ENCODE measurements around the gene ADK. TPM values are rescaled to one million over a fixed set of nuclear protein-coding genes. Genes with fewer than 3 reads are reported as not detected.

ADK gene
- total and polyA plus RNA-seq, 2 of the 13 experiments (the other 11 are each of a cell fraction or from before 2014, with no cell fraction given), result 48.6 to 79.1 TPM

- no peaks in the 10 kb centered on the region for H3K79me2 ChIP-seq (ENCODE audit: insufficient read depth, low read length)
- intact Hi-C loops (cut with micrococcal nuclease; ENCODE audit: unreplicated experiment) (no loop called here), in situ Hi-C loops (cut with HindIII; ENCODE audit: extremely low pct_ligation_motif_present, low pct_unique_long_range_greater_than_20kb) (no loop called here)
- no peak for FAIRE-seq
- H3K4me2 ChIP-seq (ENCODE audit: low read depth, low read length), result no peak overlapping the region
- no peak for DNase-seq (ENCODE audit: low spot score)
- H4K20me1 ChIP-seq (ENCODE audit: insufficient read depth, low read length), result no peaks in the 10 kb centered on the region
- ChIA-PET POLR2A (no interaction called here), CTCF (ENCODE audit: low intra/inter-chr PET ratio, low total read pairs) (no interaction called here)
- H2AFZ ChIP-seq (ENCODE audit: low read length), result no peak overlapping the region
- no TSS peak for BruUV-seq (replicated peaks)
- peaks cover 2 to 4% of the 10 kb centered on the region in 2 experiments; a peak in 1 of 5 replicates for H3K36me3 ChIP-seq (replicated peaks in 1 of 2; ENCODE audit: control insufficient read depth in 1 of 2, insufficient read depth in 2 of 2, low read length in 2 of 2)
- peaks cover 25% of the 10 kb centered on the region for H3K4me1 ChIP-seq (ENCODE audit: insufficient read depth, low read length)
- peak overlapping the region; percentile 55 for H3K27ac ChIP-seq (ENCODE audit: extremely low read length, insufficient read depth, low read length)
- H3K9me3 ChIP-seq (ENCODE audit: low read length), result no peaks in the 10 kb centered on the region
- peak; percentile 53; the same call in 2 of the 3 replicates for ATAC-seq
- H3K27me3 ChIP-seq (ENCODE audit: control insufficient read depth in 1 of 2, insufficient read depth in 2 of 2, low read length in 2 of 2), result no peaks in the 10 kb centered on the region
- H3K9ac ChIP-seq (ENCODE audit: insufficient read depth, low read depth, low read length), result no peak overlapping the region
- 85% methylated on average over 3 of the region's 3 CpGs for WGBS (ENCODE audit: low lambda C conversion rate)
- no peak overlapping the region for H3K4me3 ChIP-seq (replicated peaks in 1 of 3; ENCODE audit: insufficient read depth in 1 of 3, low read depth in 2 of 3, low read length in 3 of 3)
- TF ChIP-seq GATAD1 (CRISPR knock-in tag; IDR thresholded peaks at IDR 0.05), result no peak
- no peak for TF ChIP-seq MEIS1 (CRISPR knock-in tag; IDR thresholded peaks at IDR 0.05; ENCODE audit: borderline replicate concordance)
- TF ChIP-seq ZNF24 (IDR thresholded peaks at IDR 0.05), result no peak
- no peak for TF ChIP-seq HCFC1 (IDR thresholded peaks at IDR 0.05; ENCODE audit: low read depth, low read length)
- TF ChIP-seq SRSF1 (optimal IDR thresholded peaks at IDR 0.05; ENCODE audit: low read depth, low read length), result no peak
- no peak; the same call in 1 of the 2 replicates for TF ChIP-seq NFIC (IDR thresholded peaks at IDR 0.05; ENCODE audit: low read length)
- no peak for TF ChIP-seq KLF16 (CRISPR knock-in tag; IDR thresholded peaks at IDR 0.05)
- no peak for TF ChIP-seq BCL3 (CRISPR knock-in tag; IDR thresholded peaks at IDR 0.05)
- peak; percentile 76 for TF ChIP-seq PAXIP1 (CRISPR knock-in tag; conservative IDR thresholded peaks at IDR 0.05)
- peak; percentile 20; the same call in 1 of the 2 replicates for TF ChIP-seq NR2F6 (IDR thresholded peaks at IDR 0.05)
- no peak for TF ChIP-seq NR2F6 (CRISPR knock-in tag; IDR thresholded peaks at IDR 0.05)
- no peak for TF ChIP-seq ZNF230 (CRISPR knock-in tag; IDR thresholded peaks at IDR 0.05)
- no peak for TF ChIP-seq PITX1 (CRISPR knock-in tag; IDR thresholded peaks at IDR 0.05)
- peak; percentile 58; the same call in 1 of the 2 replicates for TF ChIP-seq MEF2D (CRISPR knock-in tag; IDR thresholded peaks at IDR 0.05)
- TF ChIP-seq ZNF282 (IDR thresholded peaks at IDR 0.05; ENCODE audit: partially characterized antibody), result no peak
Observed at GRCh38 chr10:74587109-74587854, 436.3 kb downstream of the ADK start.
